GM12801 (cell line): ENCODE data around the gene SLC4A11.

Experiments
- TF ChIP-seq, protein P1 (sequence below): IDR thresholded peaks from one replicate; pipeline ENCODE4 v1.5.1; 2011; ENCODE audit warnings: control low read depth; ENCODE audit not compliant: insufficient read length; ENCODE audit errors: extremely low read depth

SLC4A11 gene

DNA sequence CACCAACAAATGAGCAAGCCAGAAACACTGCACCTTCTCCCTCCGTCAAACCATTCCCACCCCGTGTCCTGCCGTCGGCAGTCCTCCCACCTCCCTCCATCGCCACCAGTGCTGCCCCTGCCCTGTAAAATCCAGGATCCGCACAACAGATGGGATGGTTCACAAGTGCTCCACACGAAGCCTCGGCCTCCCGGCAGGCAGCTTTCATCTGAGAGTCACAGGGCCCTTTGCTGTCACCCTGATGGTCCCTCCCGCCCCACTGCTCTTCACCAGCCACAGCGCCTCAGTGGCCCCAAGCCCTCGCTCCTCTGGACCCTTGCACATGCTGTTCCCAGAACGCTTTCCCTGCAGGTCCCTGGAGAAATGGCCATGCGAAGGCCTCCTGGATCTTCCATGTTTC, 12.1 kb downstream of the SLC4A11 start:
- TF ChIP-seq, protein P1, sequence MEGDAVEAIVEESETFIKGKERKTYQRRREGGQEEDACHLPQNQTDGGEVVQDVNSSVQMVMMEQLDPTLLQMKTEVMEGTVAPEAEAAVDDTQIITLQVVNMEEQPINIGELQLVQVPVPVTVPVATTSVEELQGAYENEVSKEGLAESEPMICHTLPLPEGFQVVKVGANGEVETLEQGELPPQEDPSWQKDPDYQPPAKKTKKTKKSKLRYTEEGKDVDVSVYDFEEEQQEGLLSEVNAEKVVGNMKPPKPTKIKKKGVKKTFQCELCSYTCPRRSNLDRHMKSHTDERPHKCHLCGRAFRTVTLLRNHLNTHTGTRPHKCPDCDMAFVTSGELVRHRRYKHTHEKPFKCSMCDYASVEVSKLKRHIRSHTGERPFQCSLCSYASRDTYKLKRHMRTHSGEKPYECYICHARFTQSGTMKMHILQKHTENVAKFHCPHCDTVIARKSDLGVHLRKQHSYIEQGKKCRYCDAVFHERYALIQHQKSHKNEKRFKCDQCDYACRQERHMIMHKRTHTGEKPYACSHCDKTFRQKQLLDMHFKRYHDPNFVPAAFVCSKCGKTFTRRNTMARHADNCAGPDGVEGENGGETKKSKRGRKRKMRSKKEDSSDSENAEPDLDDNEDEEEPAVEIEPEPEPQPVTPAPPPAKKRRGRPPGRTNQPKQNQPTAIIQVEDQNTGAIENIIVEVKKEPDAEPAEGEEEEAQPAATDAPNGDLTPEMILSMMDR, result no peak

GRCh38 chr20:3226093-3226492, 12.9 kb downstream of the SLC4A11 start:
- TF ChIP-seq, protein P1, result no peak

DNA sequence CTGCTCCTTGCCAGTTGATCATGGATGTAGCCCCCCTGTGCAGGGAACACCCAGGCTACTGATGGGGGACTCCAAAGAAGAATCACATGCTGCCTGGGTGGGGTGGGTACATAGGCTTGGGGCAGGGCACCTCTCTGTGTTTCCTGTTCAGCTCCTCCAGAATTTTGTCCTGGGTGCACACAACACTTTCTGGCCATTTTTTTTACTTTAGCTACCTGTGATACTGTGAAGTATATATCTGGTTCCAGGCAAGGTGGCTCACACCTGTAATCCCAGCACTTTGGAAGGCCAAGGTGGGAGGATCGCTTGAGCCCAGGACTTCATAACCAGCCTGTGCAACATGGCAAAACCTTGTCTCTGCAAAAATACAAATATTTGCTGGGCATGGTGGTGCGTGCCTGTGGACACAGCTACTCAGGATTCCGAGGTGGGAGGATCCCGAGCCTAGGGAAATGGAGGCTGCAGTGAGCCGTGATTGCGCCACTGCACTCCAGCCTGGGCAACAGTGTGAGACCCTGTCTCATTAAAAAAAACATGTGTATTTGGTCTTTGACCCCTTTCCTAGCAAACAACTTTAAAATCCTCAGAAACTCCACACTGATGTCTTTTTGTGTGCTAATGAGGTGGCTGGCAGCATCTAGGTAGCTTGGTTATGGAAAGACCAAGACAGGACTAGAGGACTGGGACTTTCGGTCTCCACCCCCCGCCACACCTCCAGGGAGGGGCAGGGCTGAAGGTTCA, 14.1 kb downstream of the SLC4A11 start:
- TF ChIP-seq, protein P1, result no peak

DNA sequence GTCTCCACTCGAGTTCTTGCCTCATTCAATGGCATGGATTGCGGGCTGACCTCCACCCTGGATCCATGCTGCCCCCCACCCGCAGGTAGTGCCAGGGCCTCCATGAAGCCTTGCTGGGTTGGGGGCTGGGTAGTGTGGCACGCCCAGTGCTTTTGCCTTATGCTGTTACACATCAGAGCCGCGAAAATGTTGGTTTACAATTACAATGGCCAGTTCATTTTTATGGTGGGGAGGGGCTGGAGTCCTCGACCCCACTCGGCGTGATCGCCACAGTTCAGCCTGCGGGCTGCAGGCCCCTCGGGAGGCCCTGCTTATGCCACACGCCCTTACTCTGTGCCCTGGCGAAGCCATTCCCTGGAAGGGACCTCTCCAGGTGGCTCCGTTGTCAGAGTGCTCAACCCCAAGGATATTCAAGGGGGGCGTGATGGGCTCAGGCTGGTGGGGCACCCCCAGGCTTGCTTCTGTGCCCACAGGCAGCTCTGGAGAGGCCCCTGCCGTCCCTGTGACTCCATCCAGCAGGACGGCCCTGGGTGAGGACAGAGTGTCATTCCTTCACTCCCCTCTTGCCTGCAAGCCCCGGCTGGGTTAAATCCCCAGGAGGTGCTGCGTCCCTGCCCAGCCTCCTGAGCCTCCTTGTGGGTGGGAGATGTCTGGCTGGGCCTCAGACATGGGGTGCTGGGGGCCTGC, 14.9 kb downstream of the SLC4A11 start:
- TF ChIP-seq, protein P1, result no peak

GRCh38 chr20:3223651-3223993, 15.4 kb downstream of the SLC4A11 start:
- TF ChIP-seq, protein P1, result no peak

DNA sequence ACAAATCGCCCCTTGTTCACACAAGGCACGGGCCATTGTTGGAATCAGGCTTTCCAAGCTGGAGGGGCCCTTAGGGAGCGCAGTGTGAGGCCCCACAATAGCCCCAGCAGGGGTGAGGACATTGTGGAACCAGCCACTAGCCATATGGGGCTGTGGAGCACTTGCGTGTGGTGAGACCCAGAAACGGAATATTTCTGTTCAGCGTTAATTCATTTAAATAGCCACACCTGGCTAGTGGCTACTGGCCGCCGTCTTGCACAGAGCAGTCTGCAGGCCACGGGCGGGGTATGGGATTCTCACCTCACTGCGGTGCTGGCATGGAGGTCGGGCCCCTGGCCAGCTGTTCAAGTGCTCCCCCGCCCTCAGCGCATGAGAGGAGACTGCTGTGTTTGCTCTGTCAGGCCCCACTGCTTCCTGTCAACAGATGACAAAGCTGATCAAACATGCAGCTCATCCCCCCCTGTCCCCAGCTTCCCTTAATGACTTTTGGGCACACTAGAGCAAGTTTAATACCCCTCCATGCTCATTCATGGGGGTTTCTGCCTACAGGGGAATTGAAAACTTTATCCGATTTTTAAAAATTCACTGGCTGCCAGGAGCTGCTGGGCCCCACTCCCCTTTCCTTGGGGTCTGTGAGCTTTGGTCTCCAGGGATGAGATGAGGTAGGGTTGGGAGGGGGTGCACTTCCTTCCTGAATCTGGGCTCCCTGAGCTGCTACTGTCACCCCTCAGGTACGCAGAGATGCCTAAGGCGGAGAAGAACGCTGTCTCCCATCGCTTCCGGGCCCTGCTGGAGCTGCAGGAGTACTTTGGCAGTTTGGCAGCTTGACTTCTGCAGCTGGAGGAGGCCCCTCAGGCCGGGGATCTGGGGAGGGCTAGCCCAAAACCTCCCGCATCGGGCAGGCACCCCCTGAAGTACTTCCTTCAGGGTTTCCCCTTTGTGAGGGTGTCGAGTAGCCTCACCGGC, 16.1 kb downstream of the SLC4A11 start:
- TF ChIP-seq, protein P1, result no peak
